Ishikawa (cell line): ENCODE measurements around the gene MYMK.

ENCODE experiments used
- CEBPB ChIP-seq: IDR thresholded peaks from 2 replicates; pipeline ENCODE4 v1.6.1; 2012
- MAX ChIP-seq: IDR thresholded peaks from 2 replicates; pipeline ENCODE4 v1.6.1; 2012
- RAD21 ChIP-seq: IDR thresholded peaks from 2 replicates; pipeline ENCODE4 v1.6.1; 2012; ENCODE audit warnings: low read depth
- REST ChIP-seq: IDR thresholded peaks from 2 replicates; pipeline ENCODE4 v1.6.1; 2012; ENCODE audit warnings: low read depth, mild to moderate bottlenecking
- TAF1 ChIP-seq: IDR thresholded peaks from 2 replicates; pipeline ENCODE4 v1.6.1; 2012; ENCODE audit warnings: low read depth, mild to moderate bottlenecking
- USF1 ChIP-seq: IDR thresholded peaks from 2 replicates; pipeline ENCODE4 v1.6.1; 2012
- YY1 ChIP-seq: IDR thresholded peaks from 2 replicates; pipeline ENCODE4 v1.6.1; 2012; ENCODE audit warnings: low read depth
- ZBTB7A ChIP-seq: IDR thresholded peaks from 2 replicates; pipeline ENCODE4 v1.6.1; 2012; ENCODE audit warnings: low read depth

GRCh38 chr9:133513214-133514100 lies 11.3 kb downstream of the MYMK start:
- TF ChIP-seq RAD21 (no peak), REST (no peak), ZBTB7A (no peak), YY1 (no peak), MAX (no peak), USF1 (no peak), TAF1 (no peak), CEBPB (no peak)
